ENCODE results near the gene NKIRAS1.
"Not testable (repeated sequence)": the region's sequence is repeated elsewhere in the genome, so short reads cannot be mapped to it uniquely, and the experiment has no call there.

DNA sequence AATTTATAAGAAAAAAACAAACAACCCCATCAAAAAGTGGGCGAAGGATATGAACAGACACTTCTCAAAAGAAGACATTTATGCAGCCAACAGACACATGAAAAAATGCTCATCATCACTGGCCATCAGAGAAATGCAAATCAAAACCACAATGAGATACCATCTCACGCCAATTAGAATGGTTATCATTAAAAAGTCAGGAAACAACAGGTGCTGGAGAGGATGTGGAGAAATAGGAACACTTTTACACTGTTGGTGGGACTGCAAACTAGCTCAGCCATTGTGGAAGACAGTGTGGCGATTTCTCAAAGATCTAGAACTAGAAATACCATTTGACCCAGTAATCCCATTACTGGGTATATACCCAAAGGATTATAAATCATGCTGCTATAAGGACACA lies 4.5 kb downstream of the NKIRAS1 start:
- TF ChIP-seq SUZ12 (IDR thresholded peaks at IDR 0.05; ENCODE audit: extremely low read depth, insufficient read depth, insufficient read length); YY1 (IDR thresholded peaks at IDR 0.05; ENCODE audit: insufficient read depth, insufficient read length); ZNF274 (IDR thresholded peaks at IDR 0.05; ENCODE audit: low read depth, low read length): not testable (repeated sequence)
